Right lobe of liver (tissue), 4 donors: ENCODE measurements around the gene COL4A5.

Experiments
- CTCF ChIP-seq, 4 donors: fragments of 200-600 bp in 3 of 4; fragments of 450-650 bp in 1 of 4; IDR thresholded peaks; one replicate each; pipeline versions ENCODE4 v1.5.1 to v1.8.0; 2016 to 2022; ENCODE audit warnings: antibody characterized with exemption in 4 of 4, mild to moderate bottlenecking in 2 of 4
- POLR2A ChIP-seq: fragments of 450-650 bp; IDR thresholded peaks from one replicate; pipeline ENCODE4 v1.6.1; 2017; ENCODE audit warnings: antibody characterized with exemption, mild to moderate bottlenecking
- donor health status: DM: no; HTN: no; CAD: no.
- donor health status: DM: no; HTN: no; CAD: no.
- donor health status: DM: no; HTN: yes; CAD: no.

GRCh38 chrX:108527724-108528123 is 88.1 kb downstream of the COL4A5 start:
- TF ChIP-seq CTCF (IDR thresholded peaks at IDR 0.05), result no peak
- no peak for TF ChIP-seq POLR2A
